SKM-1 (cell line): Measurements from ENCODE around the gene LHX2.
"Not testable (repeated sequence)": the region's sequence is repeated elsewhere in the genome, so short reads cannot be mapped to it uniquely, and the experiment has no call there.

ENCODE experiments used
- DNase-seq: peaks from one replicate; lab custom pipeline; 2025; ENCODE audit not compliant: unreplicated experiment; lab: John Stamatoyannopoulos, UW

The LHX2 gene, protein sequence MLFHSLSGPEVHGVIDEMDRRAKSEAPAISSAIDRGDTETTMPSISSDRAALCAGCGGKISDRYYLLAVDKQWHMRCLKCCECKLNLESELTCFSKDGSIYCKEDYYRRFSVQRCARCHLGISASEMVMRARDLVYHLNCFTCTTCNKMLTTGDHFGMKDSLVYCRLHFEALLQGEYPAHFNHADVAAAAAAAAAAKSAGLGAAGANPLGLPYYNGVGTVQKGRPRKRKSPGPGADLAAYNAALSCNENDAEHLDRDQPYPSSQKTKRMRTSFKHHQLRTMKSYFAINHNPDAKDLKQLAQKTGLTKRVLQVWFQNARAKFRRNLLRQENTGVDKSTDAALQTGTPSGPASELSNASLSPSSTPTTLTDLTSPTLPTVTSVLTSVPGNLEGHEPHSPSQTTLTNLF

DNA sequence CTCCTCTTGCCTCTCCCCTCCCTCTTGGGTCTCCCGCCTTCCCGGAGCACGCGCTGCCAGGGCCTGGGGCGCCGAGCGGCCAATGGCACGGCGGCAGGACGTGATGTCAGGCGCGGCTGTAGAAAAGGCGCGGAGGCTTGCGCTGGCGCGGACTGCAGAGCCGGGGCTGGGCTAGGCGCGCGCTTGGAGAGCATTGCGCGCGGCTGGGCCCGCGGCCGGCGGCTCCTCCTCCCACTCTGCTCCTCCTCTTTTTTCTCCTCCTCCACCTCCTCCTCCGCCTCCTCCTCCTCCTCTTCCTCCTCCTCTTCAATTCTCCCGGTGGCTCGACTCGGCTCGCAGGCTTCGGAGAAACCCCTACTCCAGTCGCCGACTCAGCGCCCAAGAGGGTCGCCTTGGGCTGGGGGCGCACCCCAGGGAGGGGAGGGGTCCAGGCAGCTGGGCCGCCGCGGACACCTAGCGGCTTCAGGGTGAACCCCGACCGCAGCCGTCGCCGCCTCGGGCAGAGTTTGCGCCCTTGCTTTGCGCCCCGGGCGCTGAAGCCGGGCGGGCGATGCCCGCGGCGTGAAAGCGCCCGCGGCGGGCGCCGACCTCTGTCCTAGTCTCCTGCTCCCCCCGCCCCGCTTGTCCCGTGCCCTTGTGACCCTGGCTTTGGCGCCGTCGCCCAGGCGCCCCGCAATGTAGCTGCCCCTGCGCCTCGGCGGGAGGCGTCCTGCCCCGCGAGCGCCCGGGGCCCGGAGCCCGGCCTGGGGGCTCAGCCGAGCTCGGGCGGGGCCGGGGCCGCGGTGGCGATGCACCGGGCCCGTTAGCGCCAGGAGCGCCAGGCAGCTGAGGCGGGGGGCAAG lies at the start of gene LHX2:
Gene LHX2, plus strand, starts transcription at position 309 of the 842 bp plus-strand sequence. CDS start 581 bp downstream, outside the sequence.
- no peak for DNase-seq

GRCh38 chr9:123964761-123965160 lies 46.8 kb upstream of the LHX2 start:
- DNase-seq, result no peak

- no peak for DNase-seq
Measured at GRCh38 chr9:123965801-123966686, 45.5 kb upstream of the LHX2 start.

DNA sequence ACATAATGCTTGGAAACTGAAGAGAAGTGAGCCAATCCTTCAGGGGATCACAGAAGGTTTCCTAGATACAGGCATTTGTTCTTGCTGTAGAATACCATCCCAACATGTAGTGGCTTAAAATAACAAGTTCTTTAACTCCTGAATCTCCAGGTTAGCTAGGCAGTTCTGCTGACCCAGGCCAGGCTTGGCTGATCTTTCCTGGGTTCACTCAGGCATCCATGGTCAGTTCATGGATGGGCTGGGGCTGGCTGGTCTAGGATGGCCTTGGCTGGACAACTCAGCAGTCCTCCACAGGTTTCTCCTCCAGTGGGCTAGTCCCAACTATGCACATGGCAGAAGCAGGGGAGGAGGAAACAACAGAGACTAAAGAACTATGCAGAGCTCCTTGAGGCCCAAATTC lies 44.2 kb upstream of the LHX2 start:
- no peak for DNase-seq

DNA sequence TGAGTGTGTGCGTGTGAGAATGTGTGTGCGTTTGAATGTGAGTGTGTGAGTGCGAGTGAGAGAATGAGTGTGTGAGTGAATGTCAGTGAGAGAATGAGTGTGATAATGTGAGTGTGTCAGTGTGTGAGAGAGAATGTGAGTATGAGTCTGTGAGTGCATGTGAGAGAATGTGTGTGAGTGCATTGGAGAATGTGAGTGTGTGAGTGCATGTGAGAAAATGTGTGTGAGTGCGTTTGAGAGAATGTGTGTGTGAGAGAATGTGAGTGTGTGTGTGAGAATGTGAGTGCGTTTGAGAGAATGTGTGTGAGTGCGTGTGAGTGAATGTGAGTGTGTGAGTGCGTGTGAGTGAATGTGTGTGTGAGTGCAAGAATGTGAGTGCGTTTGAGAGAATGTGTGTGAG lies 39.0 kb upstream of the LHX2 start:
- DNase-seq, result no peak

- no peak for DNase-seq
Measured at GRCh38 chr9:123973590-123974223, 37.9 kb upstream of the LHX2 start.

GRCh38 chr9:123974471-123974870 lies 37.1 kb upstream of the LHX2 start:
- no peak for DNase-seq

- no peak for DNase-seq
Measured at GRCh38 chr9:123975871-123976270, 35.7 kb upstream of the LHX2 start.

- not testable (repeated sequence) for DNase-seq
Measured at GRCh38 chr9:123976579-123976978, 35.0 kb upstream of the LHX2 start.

DNA sequence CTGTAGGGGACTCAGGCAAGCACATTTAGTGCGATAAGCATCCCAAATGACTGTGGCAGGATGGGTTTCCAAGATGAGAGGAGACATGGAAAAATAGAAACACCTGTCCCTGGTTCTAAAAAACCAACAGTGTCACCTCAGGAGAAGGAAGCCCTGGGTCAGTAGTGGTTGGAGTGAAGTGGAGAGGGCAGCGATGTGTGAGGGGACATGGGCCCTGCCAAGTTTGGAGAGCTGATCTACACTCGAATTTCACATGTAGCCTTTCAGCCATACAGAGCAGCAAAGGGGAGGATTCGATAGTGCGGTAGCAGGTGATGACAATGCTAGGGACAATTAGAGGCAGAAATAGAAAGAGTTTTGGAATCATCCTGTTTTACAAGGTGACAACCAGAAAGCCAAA lies 32.6 kb upstream of the LHX2 start:
- no peak for DNase-seq

- DNase-seq, result no peak
Measured at GRCh38 chr9:123982535-123982934, 29.0 kb upstream of the LHX2 start.

- DNase-seq, result no peak
Measured at GRCh38 chr9:123983047-123983446, 28.5 kb upstream of the LHX2 start.

DNA sequence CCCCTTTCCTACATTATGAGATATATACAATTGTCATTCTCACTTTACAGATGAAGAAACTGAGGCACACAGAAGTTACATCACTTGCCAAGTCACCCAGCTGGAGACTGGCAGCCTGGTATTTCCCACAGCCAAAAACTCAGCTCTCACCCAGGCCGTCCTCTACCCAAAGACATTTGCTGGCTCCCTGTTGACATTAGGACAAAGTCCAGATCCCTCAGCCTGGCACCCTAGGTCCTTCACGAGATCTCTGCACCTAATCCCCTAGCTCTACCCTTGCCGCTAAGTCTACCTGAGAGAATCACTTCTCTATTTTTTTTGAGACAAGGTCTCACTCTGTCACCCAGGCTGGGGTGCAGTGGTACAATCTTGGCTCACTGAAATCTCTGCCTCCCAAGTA lies 26.8 kb upstream of the LHX2 start:
- no peak for DNase-seq

DNA sequence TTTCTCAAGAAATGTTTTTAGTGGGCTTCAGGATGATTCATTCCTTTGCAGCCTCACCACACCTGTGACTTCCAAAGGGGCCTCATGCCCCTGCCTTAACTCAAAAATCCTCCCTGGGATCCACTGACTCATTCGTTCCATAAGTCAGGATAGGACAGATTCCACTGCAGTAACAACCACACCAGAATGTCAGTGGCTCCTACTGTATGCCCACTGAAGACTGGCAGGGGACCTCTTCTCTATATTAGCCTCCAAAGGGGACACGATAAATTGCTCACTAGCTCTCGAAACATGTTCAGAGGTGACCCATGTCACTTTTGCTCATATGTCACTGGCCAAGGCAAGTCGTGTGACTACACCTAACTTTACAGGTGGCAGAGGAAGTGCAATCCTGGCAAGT lies 25.7 kb upstream of the LHX2 start:
- DNase-seq, result no peak

- no peak for DNase-seq
Measured at GRCh38 chr9:123990427-123990826, 21.1 kb upstream of the LHX2 start.

DNA sequence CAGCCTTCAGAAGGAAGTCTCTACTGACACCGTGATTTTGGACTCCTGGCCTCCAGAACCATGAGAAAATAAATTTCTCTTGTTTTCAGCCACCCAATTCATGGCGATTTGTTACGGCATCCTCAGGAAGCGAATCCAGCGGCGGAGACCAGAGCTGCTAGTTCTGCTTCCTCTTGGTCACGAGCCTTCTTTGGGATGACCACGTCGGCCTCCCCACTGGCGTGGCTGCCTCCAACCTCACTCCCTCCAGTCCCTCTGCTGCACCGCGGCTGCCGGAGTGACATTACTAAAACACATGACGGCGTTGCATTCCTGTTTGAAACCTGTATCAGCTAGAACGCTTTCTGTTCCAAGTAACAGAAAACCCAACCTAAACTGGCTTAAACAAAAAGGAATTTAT lies 18.9 kb upstream of the LHX2 start:
- not testable (repeated sequence) for DNase-seq

DNA sequence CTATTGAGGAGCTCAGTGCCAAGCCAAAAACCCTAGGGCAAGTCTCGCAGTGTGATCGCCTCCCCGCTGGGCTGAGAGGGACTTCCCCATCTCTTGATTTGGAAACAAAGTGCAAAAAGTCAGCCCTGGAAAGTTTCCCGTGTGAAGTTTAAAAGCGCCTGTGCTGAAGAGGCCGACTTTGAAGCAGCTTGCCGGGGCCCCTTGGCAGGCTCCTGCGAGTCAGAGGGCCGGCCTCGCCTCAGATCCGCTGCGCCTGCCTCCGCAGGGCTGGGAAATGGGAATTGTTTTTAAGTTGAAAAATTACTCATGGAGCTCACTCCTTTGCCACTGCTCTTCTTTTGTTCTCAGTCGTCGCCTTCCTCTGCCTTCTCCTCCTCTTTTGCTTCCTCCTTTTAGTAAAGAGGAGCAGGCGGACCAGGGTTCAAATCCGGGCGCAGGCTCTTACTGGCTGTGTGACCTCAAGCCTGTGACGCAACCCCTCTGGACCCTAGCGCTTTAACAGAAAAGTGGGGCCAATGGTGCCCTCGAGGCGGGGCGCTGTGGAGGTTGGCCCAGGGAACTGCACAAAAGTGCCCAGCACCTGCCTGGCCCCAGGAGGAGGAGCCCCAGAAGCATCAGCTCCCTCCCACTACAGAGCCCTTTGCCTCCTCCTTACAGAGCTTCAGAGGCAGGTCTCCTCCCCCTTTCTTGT lies 14.7 kb upstream of the LHX2 start:
- no peak for DNase-seq

DNA sequence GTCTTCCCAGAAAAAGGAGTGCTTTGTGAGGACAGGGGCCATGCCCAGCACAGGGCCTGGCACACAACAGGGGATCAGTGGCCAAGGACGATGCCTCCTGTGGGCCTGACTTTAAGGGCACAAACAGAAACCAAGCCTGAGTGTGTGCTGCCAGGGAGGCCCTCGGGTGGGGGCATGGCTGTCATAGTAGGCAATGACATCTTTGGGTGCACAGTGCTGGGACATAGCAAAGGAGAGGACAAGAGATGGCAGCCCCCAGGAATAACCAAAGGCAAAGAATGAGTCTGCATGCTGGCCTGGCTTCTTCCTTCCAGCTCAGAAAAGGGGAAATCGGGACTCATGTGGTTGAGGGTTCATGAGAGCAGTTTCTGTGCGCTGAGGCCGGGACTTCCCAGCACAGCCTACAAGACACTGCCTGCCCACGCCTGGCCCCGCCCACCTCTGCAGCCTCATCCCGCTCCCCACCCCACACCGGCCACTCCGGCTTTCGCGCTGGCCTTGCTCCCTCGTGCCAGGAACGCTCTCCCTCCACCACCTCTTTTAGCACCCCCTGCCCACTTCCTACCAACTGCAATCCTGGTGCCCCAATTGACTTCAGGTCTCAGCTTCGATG lies 13.8 kb upstream of the LHX2 start:
- DNase-seq, result no peak

DNA sequence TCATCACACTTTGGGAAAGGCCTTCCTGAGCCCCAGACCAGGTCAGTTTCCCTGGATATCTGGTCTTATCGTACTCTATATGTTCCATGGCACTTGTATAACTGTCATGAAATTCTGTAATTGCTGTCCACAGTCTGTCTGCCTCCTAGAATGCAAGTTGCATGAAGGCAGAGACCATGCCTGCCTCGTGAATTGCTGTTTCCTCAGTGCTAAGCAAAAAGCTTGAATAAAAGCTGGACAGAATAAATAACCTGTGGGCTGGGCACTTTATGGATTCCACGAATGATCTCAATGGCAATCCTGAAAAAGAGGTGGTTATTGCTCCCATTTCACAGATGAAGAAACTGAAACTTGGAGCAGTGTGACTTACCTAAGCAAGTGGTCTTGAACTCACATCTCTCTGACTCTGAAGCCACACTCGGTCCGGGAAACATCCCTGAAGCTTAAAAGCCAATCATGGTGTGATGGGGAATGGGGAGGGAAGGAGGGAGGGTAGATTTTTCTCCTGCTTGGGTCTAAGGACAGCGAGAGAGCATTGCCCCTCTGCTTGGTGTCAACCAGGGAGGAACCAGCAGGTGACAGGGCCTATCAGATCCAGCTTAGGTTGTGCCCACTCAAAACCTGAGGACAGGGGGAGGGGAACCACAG lies 13.2 kb upstream of the LHX2 start:
- DNase-seq, result no peak
